Stimulated activated memory B cell treated with anti-CD40 and anti-IgM and Interleukin-4, amounts not matched to agents 10 μg/mL and 1 μg/mL and 100 μg/mL, for 72 hours (primary cell): ENCODE results near the gene BRD3.
A peak's percentile ranks its signal among the peaks of the same experiment; 100 is the strongest.

Experiments
- ATAC-seq: fragments of 150-1000 bp; cut with Tn5 transposase; 2 replicates; pipeline ENCODE4 v1.10.0; 2021
- H3K27ac Mint-ChIP-seq: one replicate; pipeline ENCODE4 v1.8.0; 2022; ENCODE audit warnings: mild to moderate bottlenecking, mixed read lengths
- H3K27me3 Mint-ChIP-seq: one replicate; pipeline ENCODE4 v1.8.0; 2022; ENCODE audit warnings: mixed read lengths
- H3K36me3 Mint-ChIP-seq: one replicate; pipeline ENCODE4 v1.8.0; 2022; ENCODE audit warnings: mixed read lengths
- H3K4me1 Mint-ChIP-seq: one replicate; pipeline ENCODE4 v1.8.0; 2022; ENCODE audit warnings: mixed read lengths
- H3K4me3 Mint-ChIP-seq: one replicate; pipeline ENCODE4 v1.8.0; 2022; ENCODE audit warnings: mild to moderate bottlenecking, moderate library complexity, mixed read lengths
- H3K9me3 Mint-ChIP-seq: one replicate; pipeline ENCODE4 v1.8.0; 2022; ENCODE audit warnings: mixed read lengths

Gene BRD3

GRCh38 chr9:134027561-134027960 is 40.3 kb downstream of the BRD3 start:
- no peak overlapping the region for H3K4me3 Mint-ChIP-seq
- ATAC-seq: no peak
- no peaks in the 10 kb centered on the region for H3K27me3 Mint-ChIP-seq
- peaks cover 17% of the 10 kb centered on the region for H3K36me3 Mint-ChIP-seq
- no peak overlapping the region for H3K27ac Mint-ChIP-seq
- peaks cover 26% of the 10 kb centered on the region for H3K4me1 Mint-ChIP-seq
- H3K9me3 Mint-ChIP-seq: no peaks in the 10 kb centered on the region

- Mint-ChIP-seq H3K4me1 (peaks cover 26% of the 10 kb centered on the region), H3K27ac (no peak overlapping the region), H3K4me3 (no peak overlapping the region), H3K36me3 (peaks cover 17% of the 10 kb centered on the region), H3K27me3 (no peaks in the 10 kb centered on the region), H3K9me3 (no peaks in the 10 kb centered on the region)
- no peak for ATAC-seq
Measured at GRCh38 chr9:134026981-134027380, 40.8 kb downstream of the BRD3 start.

DNA sequence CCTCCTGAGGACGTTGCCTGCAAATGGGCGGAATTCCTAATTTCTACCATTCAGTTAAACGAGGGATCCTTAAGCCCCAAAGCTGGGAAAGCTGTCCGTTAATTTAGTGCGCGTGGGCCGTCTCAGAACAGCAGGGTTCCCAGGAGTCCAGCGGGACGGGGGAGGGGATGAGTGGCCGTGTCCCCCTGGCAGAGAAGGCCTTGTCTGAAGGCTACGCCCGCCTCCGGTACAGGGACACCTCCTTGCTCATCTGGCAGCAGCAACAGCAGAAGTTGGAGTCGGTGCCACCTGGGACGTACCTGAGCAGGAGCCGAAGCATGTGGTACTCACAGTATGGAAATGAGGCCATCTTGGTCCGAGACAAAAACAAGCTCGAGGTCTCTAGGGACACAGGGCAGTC is 41.2 kb downstream of the BRD3 start:
- no peak overlapping the region for H3K27ac Mint-ChIP-seq
- H3K27me3 Mint-ChIP-seq: no peaks in the 10 kb centered on the region
- ATAC-seq: no peak
- H3K4me1 Mint-ChIP-seq: peaks cover 26% of the 10 kb centered on the region
- peak overlapping the region; percentile 77 for H3K4me3 Mint-ChIP-seq
- H3K36me3 Mint-ChIP-seq: peaks cover 17% of the 10 kb centered on the region
- H3K9me3 Mint-ChIP-seq: no peaks in the 10 kb centered on the region

GRCh38 chr9:134025606-134026541 is 42.0 kb downstream of the BRD3 start:
- peaks cover 12% of the 10 kb centered on the region for H3K36me3 Mint-ChIP-seq
- peak overlapping the region; percentile 68 for H3K27ac Mint-ChIP-seq
- peak overlapping the region; percentile 77 for H3K4me3 Mint-ChIP-seq
- peak; percentile 62 for ATAC-seq
- H3K4me1 Mint-ChIP-seq: peaks cover 26% of the 10 kb centered on the region
- no peaks in the 10 kb centered on the region for H3K9me3 Mint-ChIP-seq
- H3K27me3 Mint-ChIP-seq: no peaks in the 10 kb centered on the region

- Mint-ChIP-seq H3K27me3 (no peaks in the 10 kb centered on the region), H3K4me1 (peaks cover 26% of the 10 kb centered on the region), H3K9me3 (no peaks in the 10 kb centered on the region), H3K27ac (peak within 1 kb of the TSS; percentile 68), H3K36me3 (peaks cover 8% of the 10 kb centered on the region), H3K4me3 (peak within 1 kb of the TSS; percentile 77)
- ATAC-seq: peak; percentile 92
Measured at GRCh38 chr9:134024828-134025605, 42.8 kb downstream of the BRD3 start, which contains the start of gene BRD3OS. Gene BRD3OS, plus strand, starts transcription at chr9:134025481. Its CDS starts 1,267 bp downstream, at chr9:134026748.

DNA sequence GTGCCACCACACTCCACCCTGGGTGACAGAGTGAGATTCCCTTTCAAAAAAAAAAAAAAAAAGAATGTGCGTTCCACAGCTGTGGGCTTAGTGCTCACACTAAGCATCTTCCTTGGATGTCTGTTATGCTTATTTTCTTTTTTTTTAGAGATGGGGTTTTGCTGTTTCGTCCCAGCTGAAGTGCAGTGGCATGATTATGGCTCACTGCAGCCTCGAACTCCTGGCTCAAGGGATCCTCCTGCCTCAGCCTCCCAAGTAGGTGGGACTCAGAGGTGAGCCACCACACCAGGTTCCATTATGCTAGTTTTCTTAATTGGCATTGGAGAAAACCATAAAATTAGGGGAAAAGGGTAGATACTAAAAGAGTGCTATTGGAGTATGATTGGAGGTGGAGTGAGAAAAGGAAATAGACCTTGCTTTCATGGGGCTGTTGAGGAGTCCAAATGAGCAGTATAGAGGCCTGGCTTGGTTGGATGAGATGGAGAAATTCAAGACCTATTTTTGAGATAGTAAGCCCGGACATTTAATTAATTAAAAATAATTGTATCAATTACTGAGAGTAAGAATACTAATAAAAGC is 43.5 kb downstream of the BRD3 start:
- Mint-ChIP-seq H3K27ac (peak overlapping the region; percentile 68), H3K4me3 (peak overlapping the region; percentile 77), H3K4me1 (peaks cover 26% of the 10 kb centered on the region), H3K36me3 (peaks cover 8% of the 10 kb centered on the region), H3K9me3 (no peaks in the 10 kb centered on the region), H3K27me3 (no peaks in the 10 kb centered on the region)
- ATAC-seq: no peak

DNA sequence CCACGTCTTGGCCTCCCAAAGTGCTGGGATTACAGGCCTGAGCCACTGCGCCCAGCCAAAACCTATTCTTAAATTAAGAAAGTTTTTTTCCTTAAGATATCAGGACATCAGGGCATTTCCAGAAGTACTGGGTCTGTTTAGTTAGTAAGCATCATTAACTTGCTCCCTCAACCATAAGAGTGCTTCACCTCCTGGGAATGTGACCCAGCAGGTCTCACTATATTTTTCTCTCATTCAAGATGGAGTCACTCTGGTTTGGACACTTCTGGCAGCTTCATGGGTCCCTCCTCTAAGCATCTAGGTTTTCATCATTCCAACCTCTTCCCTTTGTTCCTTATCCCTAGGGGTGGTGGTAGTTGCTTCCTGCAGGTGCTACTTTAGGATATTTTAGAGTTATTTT is 52.9 kb downstream of the BRD3 start:
- ATAC-seq: no peak
- Mint-ChIP-seq H3K36me3 (no peaks in the 10 kb centered on the region), H3K27ac (no peak overlapping the region), H3K4me1 (no peaks in the 10 kb centered on the region), H3K9me3 (peaks cover 4% of the 10 kb centered on the region), H3K4me3 (no peak overlapping the region), H3K27me3 (no peaks in the 10 kb centered on the region)

GRCh38 chr9:134011401-134011800 is 56.4 kb downstream of the BRD3 start:
- H3K36me3 Mint-ChIP-seq: no peaks in the 10 kb centered on the region
- no peak for ATAC-seq
- H3K4me3 Mint-ChIP-seq: no peak overlapping the region
- peaks cover 4% of the 10 kb centered on the region for H3K9me3 Mint-ChIP-seq
- H3K4me1 Mint-ChIP-seq: no peaks in the 10 kb centered on the region
- H3K27ac Mint-ChIP-seq: no peak overlapping the region
- H3K27me3 Mint-ChIP-seq: peaks cover 13% of the 10 kb centered on the region

- Mint-ChIP-seq H3K4me1 (no peaks in the 10 kb centered on the region), H3K4me3 (no peak overlapping the region), H3K9me3 (peaks cover 4% of the 10 kb centered on the region), H3K27me3 (peaks cover 13% of the 10 kb centered on the region), H3K27ac (no peak overlapping the region), H3K36me3 (no peaks in the 10 kb centered on the region)
- ATAC-seq: no peak
Measured at GRCh38 chr9:134010310-134011173, 57.3 kb downstream of the BRD3 start.

DNA sequence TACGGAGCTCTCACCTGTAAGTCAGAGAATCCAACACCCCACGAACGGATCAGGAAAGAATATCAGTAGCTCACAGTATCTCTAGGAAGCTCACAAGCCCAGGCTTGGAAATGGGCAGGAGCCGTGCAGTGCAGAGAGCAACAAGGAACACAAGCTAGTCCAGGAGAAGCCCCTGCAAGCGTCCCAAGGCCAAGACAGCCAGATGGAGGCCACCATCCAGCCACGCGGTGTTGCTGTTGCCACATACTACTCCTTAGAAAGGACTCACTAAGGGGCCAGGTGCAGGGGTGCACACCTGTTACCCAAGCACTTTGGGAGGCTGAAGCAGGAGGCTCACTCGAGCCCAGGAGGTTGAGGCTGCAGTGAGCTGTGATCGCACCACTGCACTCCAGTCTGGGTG is 60.3 kb downstream of the BRD3 start:
- no peak overlapping the region for H3K27ac Mint-ChIP-seq
- no peaks in the 10 kb centered on the region for H3K36me3 Mint-ChIP-seq
- ATAC-seq: no peak
- peaks cover 36% of the 10 kb centered on the region for H3K27me3 Mint-ChIP-seq
- H3K4me1 Mint-ChIP-seq: no peaks in the 10 kb centered on the region
- no peak overlapping the region for H3K4me3 Mint-ChIP-seq
- H3K9me3 Mint-ChIP-seq: peaks cover 6% of the 10 kb centered on the region

- Mint-ChIP-seq H3K27ac (no peak overlapping the region), H3K36me3 (no peaks in the 10 kb centered on the region), H3K27me3 (peaks cover 41% of the 10 kb centered on the region), H3K9me3 (peaks cover 6% of the 10 kb centered on the region), H3K4me3 (no peak overlapping the region), H3K4me1 (no peaks in the 10 kb centered on the region)
- ATAC-seq: no peak
Measured at GRCh38 chr9:134007150-134007549, 60.7 kb downstream of the BRD3 start.

GRCh38 chr9:134005381-134005780 is 62.4 kb downstream of the BRD3 start:
- H3K27me3 Mint-ChIP-seq: peaks cover 45% of the 10 kb centered on the region
- no peak overlapping the region for H3K4me3 Mint-ChIP-seq
- no peak for ATAC-seq
- H3K4me1 Mint-ChIP-seq: peaks cover under 1% of the 10 kb centered on the region
- peaks cover 4% of the 10 kb centered on the region for H3K9me3 Mint-ChIP-seq
- H3K36me3 Mint-ChIP-seq: no peaks in the 10 kb centered on the region
- H3K27ac Mint-ChIP-seq: no peak overlapping the region

DNA sequence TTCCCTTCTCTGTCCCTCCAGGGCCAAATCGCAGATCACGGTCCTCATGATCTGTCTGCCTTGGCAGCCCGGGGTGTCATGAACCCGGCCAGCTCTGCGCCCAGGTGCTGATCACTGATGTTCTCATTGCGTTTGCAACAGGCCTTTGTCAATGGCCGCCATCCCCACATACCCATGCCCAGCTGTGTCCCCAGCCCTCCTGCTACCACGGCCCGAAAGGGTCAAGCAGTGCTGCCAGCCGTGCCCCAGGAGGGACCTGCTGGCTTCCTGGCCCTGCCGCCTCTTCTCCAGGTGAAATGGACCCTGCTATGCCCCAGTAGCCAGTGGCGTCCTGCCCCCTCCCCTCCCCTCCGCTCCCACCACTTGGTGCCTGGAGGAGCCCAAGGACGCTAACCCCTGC is 62.9 kb downstream of the BRD3 start:
- no peak for ATAC-seq
- Mint-ChIP-seq H3K4me3 (no peak overlapping the region), H3K27me3 (peaks cover 50% of the 10 kb centered on the region), H3K27ac (no peak overlapping the region), H3K4me1 (peaks cover 6% of the 10 kb centered on the region), H3K36me3 (no peaks in the 10 kb centered on the region), H3K9me3 (peaks cover 4% of the 10 kb centered on the region)

- peak; percentile 46 for ATAC-seq
- H3K9me3 Mint-ChIP-seq: peaks cover 4% of the 10 kb centered on the region
- no peak overlapping the region for H3K4me3 Mint-ChIP-seq
- peaks cover 55% of the 10 kb centered on the region for H3K27me3 Mint-ChIP-seq
- no peaks in the 10 kb centered on the region for H3K36me3 Mint-ChIP-seq
- peaks cover 6% of the 10 kb centered on the region for H3K4me1 Mint-ChIP-seq
- H3K27ac Mint-ChIP-seq: no peak overlapping the region
Measured at GRCh38 chr9:134004131-134004873, 63.5 kb downstream of the BRD3 start.
